Mesothelial cell of epicardium (in vitro differentiated cells): ENCODE measurements around the gene EPS15. TPM values are rescaled to one million over a fixed set of nuclear protein-coding genes. Genes with fewer than 3 reads are reported as not detected.
"Not testable (repeated sequence)": the region's sequence is repeated elsewhere in the genome, so short reads cannot be mapped to it uniquely, and the experiment has no call there.

Experiments
- DNase-seq, 2 experiments: peaks; one replicate each; pipeline ENCODE4 v3.0.0; 2021; ENCODE audit warnings: low spot score in 2 of 2; ENCODE audit not compliant: unreplicated experiment in 2 of 2
- H3K27ac Mint-ChIP-seq: 2 replicates; pipeline ENCODE4 v1.8.0; 2021; ENCODE audit warnings: mixed read lengths
- H3K27me3 Mint-ChIP-seq: 2 replicates; pipeline ENCODE4 v1.8.0; 2021; ENCODE audit warnings: low read depth, mixed read lengths
- H3K36me3 Mint-ChIP-seq: 2 replicates; pipeline ENCODE4 v1.8.0; 2021; ENCODE audit warnings: mixed read lengths
- H3K4me1 Mint-ChIP-seq: 2 replicates; pipeline ENCODE4 v1.8.0; 2021; ENCODE audit warnings: mixed read lengths
- H3K4me3 Mint-ChIP-seq: 2 replicates; pipeline ENCODE4 v1.8.0; 2021; ENCODE audit warnings: mild to moderate bottlenecking, moderate library complexity, mixed read lengths
- H3K9me3 Mint-ChIP-seq: 2 replicates; pipeline ENCODE4 v1.8.0; 2021; ENCODE audit warnings: mixed read lengths
- total RNA-seq: library from RNA; stranded (reverse); gene quantifications from 3 replicates; pipeline ENCODE4 v1.2.1, GENCODE V29; 2021
- TF ChIP-seq, protein P1 (sequence below): fragments of 200-600 bp; sonication (generic); IDR thresholded peaks from one replicate; pipeline ENCODE4 v1.5.0; 2021; ENCODE audit warnings: antibody characterized with exemption; ENCODE audit not compliant: unreplicated experiment

EPS15 gene
- total RNA-seq, 1 donor from 2014 or later, result 52.5 TPM

DNA sequence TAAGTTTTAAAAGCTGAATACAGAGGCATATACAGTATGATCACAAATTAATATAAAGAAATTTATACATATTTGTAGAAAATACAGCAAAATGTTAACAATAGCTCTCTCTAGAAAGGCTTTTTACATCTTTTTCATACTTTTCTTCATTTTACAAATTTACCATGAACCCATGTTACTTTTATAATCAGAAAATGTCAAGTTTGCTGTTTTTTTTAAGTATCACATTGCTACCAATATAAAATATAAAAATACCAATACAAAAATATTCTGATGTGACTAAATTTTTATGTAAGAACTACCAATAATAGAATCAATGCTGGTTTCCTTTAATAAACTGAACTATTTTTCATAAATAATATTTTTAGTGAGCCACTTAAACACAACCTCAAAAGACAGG, 104.3 kb downstream of the EPS15 start:
- Mint-ChIP-seq H3K4me1 (peaks cover 16% of the 10 kb centered on the region), H3K27me3 (no peaks in the 10 kb centered on the region), H3K27ac (no peak overlapping the region), H3K36me3 (peaks cover 19% of the 10 kb centered on the region), H3K9me3 (no peaks in the 10 kb centered on the region), H3K4me3 (no peak overlapping the region)
- TF ChIP-seq, protein P1, sequence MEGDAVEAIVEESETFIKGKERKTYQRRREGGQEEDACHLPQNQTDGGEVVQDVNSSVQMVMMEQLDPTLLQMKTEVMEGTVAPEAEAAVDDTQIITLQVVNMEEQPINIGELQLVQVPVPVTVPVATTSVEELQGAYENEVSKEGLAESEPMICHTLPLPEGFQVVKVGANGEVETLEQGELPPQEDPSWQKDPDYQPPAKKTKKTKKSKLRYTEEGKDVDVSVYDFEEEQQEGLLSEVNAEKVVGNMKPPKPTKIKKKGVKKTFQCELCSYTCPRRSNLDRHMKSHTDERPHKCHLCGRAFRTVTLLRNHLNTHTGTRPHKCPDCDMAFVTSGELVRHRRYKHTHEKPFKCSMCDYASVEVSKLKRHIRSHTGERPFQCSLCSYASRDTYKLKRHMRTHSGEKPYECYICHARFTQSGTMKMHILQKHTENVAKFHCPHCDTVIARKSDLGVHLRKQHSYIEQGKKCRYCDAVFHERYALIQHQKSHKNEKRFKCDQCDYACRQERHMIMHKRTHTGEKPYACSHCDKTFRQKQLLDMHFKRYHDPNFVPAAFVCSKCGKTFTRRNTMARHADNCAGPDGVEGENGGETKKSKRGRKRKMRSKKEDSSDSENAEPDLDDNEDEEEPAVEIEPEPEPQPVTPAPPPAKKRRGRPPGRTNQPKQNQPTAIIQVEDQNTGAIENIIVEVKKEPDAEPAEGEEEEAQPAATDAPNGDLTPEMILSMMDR, result no peak
- no peak for DNase-seq

DNA sequence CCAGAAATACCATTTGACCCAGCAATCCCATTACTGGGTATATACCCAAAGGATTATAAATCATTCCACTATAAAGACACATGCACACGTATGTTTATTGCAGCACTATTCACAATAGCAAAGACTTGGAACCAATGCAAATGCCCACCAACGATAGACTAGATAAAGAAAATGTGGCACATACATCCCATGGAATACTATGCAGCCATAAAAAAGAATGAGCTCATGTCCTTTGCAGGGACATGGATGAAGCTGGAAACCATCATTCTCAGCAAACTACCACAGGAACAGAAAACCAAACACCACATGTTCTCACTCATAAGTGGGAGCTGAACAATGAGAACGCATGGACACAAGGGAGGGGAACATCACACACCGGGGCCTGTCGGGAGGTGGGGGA, 107.2 kb downstream of the EPS15 start:
- not testable (repeated sequence) for H3K4me3 Mint-ChIP-seq, H3K4me1 Mint-ChIP-seq, H3K27me3 Mint-ChIP-seq, DNase-seq, H3K27ac Mint-ChIP-seq, H3K9me3 Mint-ChIP-seq
- H3K36me3 Mint-ChIP-seq, result peaks cover 22% of the 10 kb centered on the region

DNA sequence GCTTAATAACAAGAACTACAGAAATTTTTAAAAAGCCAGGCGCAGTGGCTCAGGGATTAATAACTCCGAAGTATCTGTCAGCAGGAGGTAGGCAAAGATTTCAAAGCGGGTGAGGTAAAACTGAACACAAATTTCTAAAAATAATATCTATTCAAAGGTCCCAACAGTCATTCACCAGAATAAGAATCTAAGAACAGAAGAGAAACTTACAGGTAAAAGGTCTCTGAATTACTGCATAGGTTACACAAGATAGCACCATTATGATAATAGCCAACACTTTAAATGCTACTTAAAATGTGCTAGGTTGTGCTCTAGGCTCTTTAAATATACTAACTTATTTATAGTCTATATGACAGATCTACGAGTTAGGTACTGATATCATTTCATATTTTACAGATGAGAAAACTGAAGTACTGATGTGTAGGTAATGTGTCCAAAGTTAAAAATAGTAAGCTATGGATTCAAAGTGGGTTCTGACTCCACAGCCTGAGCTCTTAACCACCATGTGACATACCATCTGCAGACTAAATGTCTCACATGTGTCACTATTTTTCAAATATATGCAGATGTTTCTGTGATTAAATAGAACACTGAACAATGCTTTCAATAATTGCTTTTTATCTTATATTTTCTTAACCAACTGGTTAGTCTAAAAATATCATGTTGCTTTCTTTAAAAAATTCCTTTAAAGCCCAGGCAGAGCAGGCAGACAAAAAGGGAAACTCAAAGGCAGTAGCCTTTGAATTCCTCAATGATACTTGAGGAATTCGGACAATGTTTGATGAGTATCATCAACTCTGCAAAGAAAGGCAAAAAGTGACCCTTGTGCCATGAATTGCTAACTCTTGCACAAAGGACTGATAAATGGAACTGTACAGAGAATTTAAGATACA, 108.3 kb downstream of the EPS15 start:
- TF ChIP-seq, protein P1, result no peak
- peaks cover 24% of the 10 kb centered on the region for H3K36me3 Mint-ChIP-seq
- H3K9me3 Mint-ChIP-seq, result no peaks in the 10 kb centered on the region
- H3K27me3 Mint-ChIP-seq, result no peaks in the 10 kb centered on the region
- peaks cover 10% of the 10 kb centered on the region for H3K4me1 Mint-ChIP-seq
- H3K27ac Mint-ChIP-seq, result peak overlapping the region; percentile 78
- H3K4me3 Mint-ChIP-seq, result no peak overlapping the region
- no peak for DNase-seq

DNA sequence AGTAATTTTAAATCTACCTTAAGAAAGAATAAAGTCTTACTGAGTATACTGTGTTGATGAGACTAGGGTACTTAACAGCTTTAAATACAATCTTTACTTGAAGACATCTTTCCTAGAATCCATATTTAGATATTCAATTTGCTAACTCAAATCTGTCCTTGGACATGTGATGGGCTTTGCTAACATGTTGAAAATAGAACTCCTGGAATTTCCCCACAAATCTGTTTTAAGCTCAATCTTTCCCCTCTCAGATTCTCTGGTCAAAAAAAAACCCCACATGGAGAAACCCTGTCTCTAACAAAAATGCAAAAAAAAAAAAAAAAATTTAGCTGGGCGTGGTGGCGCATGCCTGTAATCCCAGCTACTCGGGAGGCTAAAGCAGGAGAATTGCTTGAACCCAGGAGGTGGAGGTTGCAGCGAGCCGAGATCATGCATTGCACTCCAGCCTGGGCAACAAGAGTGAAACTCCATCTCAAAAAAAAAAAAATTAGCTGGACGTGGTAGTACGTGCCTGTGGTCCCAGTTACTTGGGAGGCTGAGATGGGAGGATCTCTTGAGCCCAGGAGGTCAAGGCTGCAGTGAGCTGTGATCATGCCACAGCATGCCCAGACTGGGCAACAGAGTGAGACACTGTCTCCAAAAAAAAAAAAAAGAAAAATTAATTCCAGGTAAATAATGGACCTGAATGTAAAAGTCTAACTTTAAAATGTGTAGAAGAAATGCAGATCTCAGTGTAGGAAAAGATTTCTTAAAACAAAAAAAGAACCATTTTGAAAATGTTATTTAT, 109.1 kb downstream of the EPS15 start:
- DNase-seq, H3K4me1 Mint-ChIP-seq, H3K9me3 Mint-ChIP-seq, H3K4me3 Mint-ChIP-seq, H3K27me3 Mint-ChIP-seq: not testable (repeated sequence)
- Mint-ChIP-seq H3K27ac (peak overlapping the region; percentile 70), H3K36me3 (peaks cover 27% of the 10 kb centered on the region)

DNA sequence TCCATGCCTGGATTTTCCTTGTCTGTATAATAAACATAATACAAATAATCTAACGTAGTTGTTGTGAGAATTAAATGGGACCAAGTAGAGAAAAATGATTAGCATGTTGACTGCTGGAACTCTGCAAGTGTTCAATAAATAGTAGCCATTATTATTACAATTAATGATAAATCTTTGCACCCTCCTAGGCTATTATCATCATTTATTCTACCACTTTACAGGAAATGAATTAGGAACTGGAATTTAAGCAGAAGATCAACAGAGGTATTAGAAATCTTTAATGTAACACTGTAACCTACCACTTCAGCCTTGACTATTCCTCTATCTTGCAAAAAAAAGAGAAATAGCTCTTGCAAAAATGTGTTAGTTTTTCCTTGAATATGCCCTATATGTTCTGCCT, 126.8 kb downstream of the EPS15 start:
- TF ChIP-seq, protein P1, result no peak
- H3K27me3 Mint-ChIP-seq, result no peaks in the 10 kb centered on the region
- H3K36me3 Mint-ChIP-seq, result peaks cover 32% of the 10 kb centered on the region
- no peaks in the 10 kb centered on the region for H3K4me1 Mint-ChIP-seq
- no peak for DNase-seq
- peaks cover 6% of the 10 kb centered on the region for H3K9me3 Mint-ChIP-seq
- H3K4me3 Mint-ChIP-seq, result no peak overlapping the region
- H3K27ac Mint-ChIP-seq, result no peak overlapping the region

DNA sequence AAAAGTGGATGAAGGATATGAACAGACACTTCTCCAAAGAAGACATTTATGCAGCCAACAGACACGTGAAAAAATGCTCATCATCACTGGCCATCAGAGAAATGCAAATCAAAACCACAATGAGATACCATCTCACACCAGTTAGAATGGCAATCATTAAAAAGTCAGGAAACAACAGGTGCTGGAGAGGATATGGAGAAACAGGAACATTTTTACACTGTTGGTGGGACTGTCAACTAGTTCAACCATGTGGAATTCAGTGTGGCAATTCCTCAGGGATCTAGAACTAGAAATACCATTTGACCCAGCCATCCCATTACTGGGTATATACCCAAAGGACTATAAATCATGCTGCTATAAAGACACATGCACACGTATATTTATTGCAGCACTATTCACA, 128.4 kb downstream of the EPS15 start:
- DNase-seq, H3K27ac Mint-ChIP-seq, H3K4me3 Mint-ChIP-seq, H3K4me1 Mint-ChIP-seq, H3K27me3 Mint-ChIP-seq: not testable (repeated sequence)
- peaks cover 18% of the 10 kb centered on the region for H3K9me3 Mint-ChIP-seq
- peaks cover 38% of the 10 kb centered on the region for H3K36me3 Mint-ChIP-seq

DNA sequence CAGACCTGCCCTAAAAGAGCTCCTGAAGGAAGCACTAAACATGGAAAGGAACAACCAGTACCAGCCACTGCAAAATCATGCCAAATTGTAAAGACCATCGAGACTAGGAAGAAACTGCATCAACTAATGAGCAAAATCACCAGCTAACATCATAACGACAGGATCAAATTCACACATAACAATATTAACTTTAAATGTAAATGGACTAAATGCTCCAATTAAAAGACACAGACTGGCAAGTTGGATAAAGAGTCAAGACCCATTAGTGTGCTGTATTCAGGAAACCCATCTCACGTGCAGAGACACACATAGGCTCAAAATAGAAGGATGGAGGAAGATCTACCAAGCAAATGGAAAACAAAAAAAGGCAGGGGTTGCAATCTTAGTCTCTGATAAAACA, 131.8 kb downstream of the EPS15 start:
- not testable (repeated sequence) for H3K27ac Mint-ChIP-seq, DNase-seq, H3K27me3 Mint-ChIP-seq, H3K4me3 Mint-ChIP-seq, H3K4me1 Mint-ChIP-seq
- peaks cover 62% of the 10 kb centered on the region for H3K36me3 Mint-ChIP-seq
- H3K9me3 Mint-ChIP-seq, result peaks cover 45% of the 10 kb centered on the region

DNA sequence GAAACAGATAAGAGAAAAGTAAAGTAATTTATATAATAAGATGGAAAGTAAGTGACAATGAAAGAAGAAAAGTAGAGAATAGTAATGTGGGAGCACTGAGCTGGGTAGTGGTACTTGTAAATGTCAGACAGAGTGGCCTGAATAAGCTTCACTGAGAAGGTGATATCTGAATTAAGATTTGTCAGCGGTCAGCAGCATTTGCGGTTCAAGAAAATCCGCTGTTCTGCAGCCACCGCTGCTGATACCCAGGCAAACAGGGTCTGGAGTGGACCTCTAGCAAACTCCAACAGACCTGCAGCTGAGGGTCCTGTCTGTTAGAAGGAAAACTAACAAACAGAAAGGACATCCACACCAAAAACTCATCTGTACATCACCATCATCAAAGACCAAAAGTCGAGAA, 132.8 kb downstream of the EPS15 start:
- Mint-ChIP-seq H3K36me3 (peaks cover 62% of the 10 kb centered on the region), H3K9me3 (peaks cover 45% of the 10 kb centered on the region)
- not testable (repeated sequence) for H3K4me3 Mint-ChIP-seq, H3K27ac Mint-ChIP-seq, H3K4me1 Mint-ChIP-seq, H3K27me3 Mint-ChIP-seq, DNase-seq
